HepG2 (cell line): ENCODE measurements around the gene LRRC3C. TPM values are rescaled to one million over a fixed set of nuclear protein-coding genes. Genes with fewer than 3 reads are reported as not detected.

Experiments
- CEBPG ChIP-seq: IDR thresholded peaks from 2 replicates; pipeline ENCODE4 v1.6.1; 2016
- ELF3 ChIP-seq: IDR thresholded peaks from 2 replicates; pipeline ENCODE4 v1.6.1; 2016; ENCODE audit warnings: missing genetic modification reagents, missing compliant biosample characterization
- GTF2F1 ChIP-seq: fragments of 150-350 bp; IDR thresholded peaks from 2 replicates; pipeline ENCODE4 v1.6.1; 2014; ENCODE audit warnings: low read length
- HOXA7 ChIP-seq: sonication (generic); formaldehyde crosslinking; IDR thresholded peaks from 2 replicates; pipeline ENCODE4 v1.8.1; 2022; ENCODE audit warnings: mild to moderate bottlenecking, missing genetic modification reagents, moderate library complexity
- JARID2 ChIP-seq: sonication (generic); formaldehyde crosslinking; IDR thresholded peaks from 2 replicates; pipeline ENCODE4 v1.8.1; 2023; ENCODE audit warnings: missing genetic modification reagents, inconsistent platforms; ENCODE audit not compliant: insufficient replicate concordance
- NCOA2 ChIP-seq: sonication (generic); formaldehyde crosslinking; IDR thresholded peaks from 2 replicates; pipeline ENCODE4 v1.8.0; 2022; ENCODE audit warnings: inconsistent platforms
- PHF5A ChIP-seq: IDR thresholded peaks from one replicate; pipeline ENCODE4 v1.6.1; 2018; ENCODE audit warnings: low read depth, missing genetic modification reagents; ENCODE audit not compliant: unreplicated experiment
- POLR2G ChIP-seq: fragments of 200-400 bp; formaldehyde crosslinking; IDR thresholded peaks from 2 replicates; pipeline ENCODE4 v1.6.1; 2018; ENCODE audit warnings: mild to moderate bottlenecking, low read depth, low read length, moderate library complexity
- RELA ChIP-seq: sonication (generic); formaldehyde crosslinking; IDR thresholded peaks from 2 replicates; pipeline ENCODE4 v1.4.0; 2020; ENCODE audit warnings: missing genetic modification reagents
- SMC3 ChIP-seq: IDR thresholded peaks from 2 replicates; pipeline ENCODE4 v1.6.1; 2011; ENCODE audit warnings: low read length, improper control_type of control experiment
- SOX13 ChIP-seq, 3 experiments: fragments of 450-650 bp in 1 of 3; sonication (generic) in 1 of 3; formaldehyde crosslinking in 1 of 3; IDR thresholded peaks in 2 of 3; conservative IDR thresholded peaks in 1 of 3; 2 replicates each; pipeline versions ENCODE4 v1.5.0 to v1.6.1; 2016 to 2020; ENCODE audit warnings: antibody characterized with exemption in 1 of 3, mild to moderate bottlenecking in 1 of 3, missing compliant biosample characterization in 1 of 3, missing genetic modification reagents in 1 of 3, moderate library complexity in 1 of 3
- SP1 ChIP-seq, 2 experiments: fragments of 450-650 bp in 1 of 2; sonication (generic) in 1 of 2; formaldehyde crosslinking in 1 of 2; IDR thresholded peaks; 2 replicates each; pipeline versions ENCODE4 v1.4.0 to v1.6.1; 2016 to 2020; ENCODE audit warnings: missing genetic modification reagents in 1 of 2
- STAG1 ChIP-seq: sonication (generic); formaldehyde crosslinking; IDR thresholded peaks from 2 replicates; pipeline ENCODE4 v1.4.0; 2020; ENCODE audit warnings: missing genetic modification reagents
- TP53 ChIP-seq: sonication (generic); formaldehyde crosslinking; conservative IDR thresholded peaks from 2 replicates; pipeline ENCODE4 v1.4.0; 2020; ENCODE audit warnings: missing genetic modification reagents
- ZFP41 ChIP-seq: sonication (generic); formaldehyde crosslinking; IDR thresholded peaks from 2 replicates; pipeline ENCODE4 v1.4.0; 2020; ENCODE audit warnings: mild to moderate bottlenecking, missing genetic modification reagents, borderline replicate concordance
- ZIK1 ChIP-seq: sonication (generic); formaldehyde crosslinking; IDR thresholded peaks from 2 replicates; pipeline ENCODE4 v1.5.0; 2020; ENCODE audit warnings: mild to moderate bottlenecking, low read depth, missing genetic modification reagents, borderline replicate concordance
- ZKSCAN1 ChIP-seq: fragments of 150-350 bp; IDR thresholded peaks from 2 replicates; pipeline ENCODE4 v1.6.1; 2014; ENCODE audit warnings: low read length
- ZNF292 ChIP-seq: sonication (generic); formaldehyde crosslinking; IDR thresholded peaks from 2 replicates; pipeline ENCODE4 v1.8.1; 2022; ENCODE audit warnings: mild to moderate bottlenecking, low read depth, missing genetic modification reagents, borderline replicate concordance
- ZNF556 ChIP-seq: sonication (generic); formaldehyde crosslinking; IDR thresholded peaks from 2 replicates; pipeline ENCODE4 v1.4.0; 2020; ENCODE audit warnings: mild to moderate bottlenecking, missing genetic modification reagents, borderline replicate concordance
- ZNF883 ChIP-seq: sonication (generic); formaldehyde crosslinking; IDR thresholded peaks from 2 replicates; pipeline ENCODE4 v1.5.1; 2020; ENCODE audit warnings: mild to moderate bottlenecking, missing genetic modification reagents; ENCODE audit errors: not compliant biosample characterization
- polyA plus RNA-seq, 8 experiments: library from polyadenylated mRNA; depleted of rRNA in 3 of 8; stranded (reverse) in 7 of 8; unstranded in 1 of 8; fragments of >200 nt; fragmentation: Illumina TruSeq in 4 of 8; extraction: Trizol in 4 of 8; gene quantifications; 2 replicates each; pipeline versions ENCODE4 v1.2.1 to v1.2.3, GENCODE V29; 2011 to 2016; ENCODE audit warnings: low read depth in 4 of 8, missing spikeins in 1 of 8, mixed read lengths in 1 of 8; ENCODE audit not compliant: insufficient read depth in 1 of 8
- total RNA-seq, 5 experiments: library from RNA; depleted of rRNA; stranded (reverse); fragments of >200 nt; fragmentation: Illumina TruSeq; extraction: Trizol; gene quantifications; 2 replicates each; pipeline ENCODE4 v1.2.3, GENCODE V29; 2016; ENCODE audit warnings: low read depth in 1 of 5
- TF ChIP-seq, protein P1 (sequence below): sonication (generic); formaldehyde crosslinking; IDR thresholded peaks from 2 replicates; pipeline ENCODE4 v1.5.0; 2020; ENCODE audit warnings: mild to moderate bottlenecking, missing genetic modification reagents, moderate library complexity
- TF ChIP-seq, protein P2 (sequence below): IDR thresholded peaks from 2 replicates; pipeline ENCODE4 v1.6.1; 2016; ENCODE audit warnings: low read depth, control low read depth
- TF ChIP-seq, protein P3 (sequence below): sonication (generic); formaldehyde crosslinking; IDR thresholded peaks from 2 replicates; pipeline ENCODE4 v1.8.0; 2023; ENCODE audit warnings: mild to moderate bottlenecking, missing genetic modification reagents
- TF ChIP-seq, protein P4 (sequence below): sonication (generic); formaldehyde crosslinking; IDR thresholded peaks from 2 replicates; pipeline ENCODE4 v1.5.0; 2020; ENCODE audit warnings: mild to moderate bottlenecking, missing genetic modification reagents

Gene LRRC3C
- total and polyA plus RNA-seq, 2 of the 13 experiments (the other 11 are each of a cell fraction or from before 2014, with no cell fraction given), result 0.17 TPM; not detected in 1

DNA sequence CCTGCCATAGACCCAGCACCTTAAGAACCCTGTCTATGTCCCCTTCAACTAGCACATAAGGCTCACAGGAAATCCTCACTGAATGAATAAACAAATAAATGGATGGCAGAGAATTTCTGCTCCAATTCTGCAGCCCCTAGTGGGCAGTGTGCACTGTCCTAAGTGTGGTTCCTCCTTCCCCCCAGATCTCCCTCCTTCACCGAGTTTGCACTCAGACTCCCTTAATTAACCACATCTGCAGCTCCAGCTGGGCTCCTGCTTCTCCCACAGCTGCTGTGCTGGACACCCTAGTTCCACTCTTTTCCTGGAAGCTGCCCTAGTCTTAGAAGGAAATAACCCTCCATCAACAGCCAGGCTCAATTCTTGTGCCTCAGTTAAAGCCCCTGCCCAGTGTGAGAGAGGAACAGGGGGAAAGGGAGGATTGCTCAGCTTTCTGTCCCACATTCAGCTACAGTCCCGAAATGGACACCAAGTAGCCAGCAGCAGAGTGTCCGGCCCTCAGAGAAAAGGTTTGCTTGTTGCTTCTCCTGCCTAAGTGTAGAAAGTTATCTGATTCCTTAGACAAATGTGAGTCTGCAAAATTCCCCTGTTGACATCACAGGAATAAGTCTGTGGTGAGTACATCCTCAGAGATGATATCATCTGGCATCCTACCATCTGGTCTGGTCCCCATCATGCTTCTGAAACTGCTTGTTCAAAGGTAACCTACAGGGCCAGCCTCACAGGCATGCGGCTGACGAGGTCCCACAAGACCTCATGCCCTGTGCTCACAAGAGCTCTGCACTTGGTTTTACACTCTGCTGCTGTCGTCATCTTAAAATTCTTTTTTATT, 12.3 kb downstream of the LRRC3C start (continued):
- no peak for TF ChIP-seq POLR2G
- TF ChIP-seq ZNF556 (CRISPR knock-in tag), result no peak
- no peak for TF ChIP-seq ZFP41
- no peak for TF ChIP-seq SOX13 (IDR thresholded peaks at IDR 0.05)
- TF ChIP-seq SOX13 (CRISPR knock-in tag; conservative IDR thresholded peaks at IDR 0.05 in 1 of 2, IDR thresholded peaks at IDR 0.05 in 1 of 2), result no peak
- TF ChIP-seq STAG1 (CRISPR knock-in tag), result peak; percentile 54
- TF ChIP-seq ZKSCAN1, result no peak
- TF ChIP-seq, protein P1, sequence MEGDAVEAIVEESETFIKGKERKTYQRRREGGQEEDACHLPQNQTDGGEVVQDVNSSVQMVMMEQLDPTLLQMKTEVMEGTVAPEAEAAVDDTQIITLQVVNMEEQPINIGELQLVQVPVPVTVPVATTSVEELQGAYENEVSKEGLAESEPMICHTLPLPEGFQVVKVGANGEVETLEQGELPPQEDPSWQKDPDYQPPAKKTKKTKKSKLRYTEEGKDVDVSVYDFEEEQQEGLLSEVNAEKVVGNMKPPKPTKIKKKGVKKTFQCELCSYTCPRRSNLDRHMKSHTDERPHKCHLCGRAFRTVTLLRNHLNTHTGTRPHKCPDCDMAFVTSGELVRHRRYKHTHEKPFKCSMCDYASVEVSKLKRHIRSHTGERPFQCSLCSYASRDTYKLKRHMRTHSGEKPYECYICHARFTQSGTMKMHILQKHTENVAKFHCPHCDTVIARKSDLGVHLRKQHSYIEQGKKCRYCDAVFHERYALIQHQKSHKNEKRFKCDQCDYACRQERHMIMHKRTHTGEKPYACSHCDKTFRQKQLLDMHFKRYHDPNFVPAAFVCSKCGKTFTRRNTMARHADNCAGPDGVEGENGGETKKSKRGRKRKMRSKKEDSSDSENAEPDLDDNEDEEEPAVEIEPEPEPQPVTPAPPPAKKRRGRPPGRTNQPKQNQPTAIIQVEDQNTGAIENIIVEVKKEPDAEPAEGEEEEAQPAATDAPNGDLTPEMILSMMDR (CRISPR knock-in tag), result peak; percentile 57
- peak; percentile 36 for TF ChIP-seq ZNF883
- TF ChIP-seq CEBPG (CRISPR knock-in tag), result no peak
- TF ChIP-seq GTF2F1, result no peak
- no peak for TF ChIP-seq JARID2
- no peak for TF ChIP-seq RELA
- TF ChIP-seq ZNF292, result no peak
- peak; percentile 55; the same call in 1 of the 2 replicates for TF ChIP-seq SMC3
- TF ChIP-seq PHF5A (CRISPR knock-in tag), result peak; percentile 52
- TF ChIP-seq, protein P2, sequence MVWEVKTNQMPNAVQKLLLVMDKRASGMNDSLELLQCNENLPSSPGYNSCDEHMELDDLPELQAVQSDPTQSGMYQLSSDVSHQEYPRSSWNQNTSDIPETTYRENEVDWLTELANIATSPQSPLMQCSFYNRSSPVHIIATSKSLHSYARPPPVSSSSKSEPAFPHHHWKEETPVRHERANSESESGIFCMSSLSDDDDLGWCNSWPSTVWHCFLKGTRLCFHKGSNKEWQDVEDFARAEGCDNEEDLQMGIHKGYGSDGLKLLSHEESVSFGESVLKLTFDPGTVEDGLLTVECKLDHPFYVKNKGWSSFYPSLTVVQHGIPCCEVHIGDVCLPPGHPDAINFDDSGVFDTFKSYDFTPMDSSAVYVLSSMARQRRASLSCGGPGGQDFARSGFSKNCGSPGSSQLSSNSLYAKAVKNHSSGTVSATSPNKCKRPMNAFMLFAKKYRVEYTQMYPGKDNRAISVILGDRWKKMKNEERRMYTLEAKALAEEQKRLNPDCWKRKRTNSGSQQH (CRISPR knock-in tag), result 0 out of 2 replicates have a peak, but pooled peaks have one; percentile 37
- TF ChIP-seq ELF3 (CRISPR knock-in tag), result peak; percentile 58
- 0 out of 2 replicates have a peak, but pooled peaks have one; percentile 37 for TF ChIP-seq NCOA2 (CRISPR knock-in tag)
- TF ChIP-seq, protein P3, sequence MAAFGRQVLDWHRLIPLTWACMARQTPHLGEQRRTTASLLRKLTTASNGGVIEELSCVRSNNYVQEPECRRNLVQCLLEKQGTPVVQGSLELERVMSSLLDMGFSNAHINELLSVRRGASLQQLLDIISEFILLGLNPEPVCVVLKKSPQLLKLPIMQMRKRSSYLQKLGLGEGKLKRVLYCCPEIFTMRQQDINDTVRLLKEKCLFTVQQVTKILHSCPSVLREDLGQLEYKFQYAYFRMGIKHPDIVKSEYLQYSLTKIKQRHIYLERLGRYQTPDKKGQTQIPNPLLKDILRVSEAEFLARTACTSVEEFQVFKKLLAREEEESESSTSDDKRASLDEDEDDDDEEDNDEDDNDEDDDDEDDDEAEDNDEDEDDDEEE, result peak; percentile 65; the same call in 1 of the 2 replicates
- no peak for TF ChIP-seq SP1 (IDR thresholded peaks at IDR 0.05)
- no peak for TF ChIP-seq SP1 (CRISPR knock-in tag; IDR thresholded peaks at IDR 0.05)
- TF ChIP-seq HOXA7, result no peak
- TF ChIP-seq, protein P4, sequence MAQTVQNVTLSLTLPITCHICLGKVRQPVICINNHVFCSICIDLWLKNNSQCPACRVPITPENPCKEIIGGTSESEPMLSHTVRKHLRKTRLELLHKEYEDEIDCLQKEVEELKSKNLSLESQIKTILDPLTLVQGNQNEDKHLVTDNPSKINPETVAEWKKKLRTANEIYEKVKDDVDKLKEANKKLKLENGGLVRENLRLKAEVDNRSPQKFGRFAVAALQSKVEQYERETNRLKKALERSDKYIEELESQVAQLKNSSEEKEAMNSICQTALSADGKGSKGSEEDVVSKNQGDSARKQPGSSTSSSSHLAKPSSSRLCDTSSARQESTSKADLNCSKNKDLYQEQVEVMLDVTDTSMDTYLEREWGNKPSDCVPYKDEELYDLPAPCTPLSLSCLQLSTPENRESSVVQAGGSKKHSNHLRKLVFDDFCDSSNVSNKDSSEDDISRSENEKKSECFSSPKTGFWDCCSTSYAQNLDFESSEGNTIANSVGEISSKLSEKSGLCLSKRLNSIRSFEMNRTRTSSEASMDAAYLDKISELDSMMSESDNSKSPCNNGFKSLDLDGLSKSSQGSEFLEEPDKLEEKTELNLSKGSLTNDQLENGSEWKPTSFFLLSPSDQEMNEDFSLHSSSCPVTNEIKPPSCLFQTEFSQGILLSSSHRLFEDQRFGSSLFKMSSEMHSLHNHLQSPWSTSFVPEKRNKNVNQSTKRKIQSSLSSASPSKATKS (CRISPR knock-in tag), result no peak
- TF ChIP-seq ZIK1 (CRISPR knock-in tag), result no peak
- no peak for TF ChIP-seq TP53
